ENCODE results near the gene RGS3. TPM values are rescaled to one million over a fixed set of nuclear protein-coding genes. Genes with fewer than 3 reads are reported as not detected.

Gene RGS3
- total RNA-seq, 4 donors from 2014 or later, result 43.0 to 66.2 (median 55.6) TPM

DNA sequence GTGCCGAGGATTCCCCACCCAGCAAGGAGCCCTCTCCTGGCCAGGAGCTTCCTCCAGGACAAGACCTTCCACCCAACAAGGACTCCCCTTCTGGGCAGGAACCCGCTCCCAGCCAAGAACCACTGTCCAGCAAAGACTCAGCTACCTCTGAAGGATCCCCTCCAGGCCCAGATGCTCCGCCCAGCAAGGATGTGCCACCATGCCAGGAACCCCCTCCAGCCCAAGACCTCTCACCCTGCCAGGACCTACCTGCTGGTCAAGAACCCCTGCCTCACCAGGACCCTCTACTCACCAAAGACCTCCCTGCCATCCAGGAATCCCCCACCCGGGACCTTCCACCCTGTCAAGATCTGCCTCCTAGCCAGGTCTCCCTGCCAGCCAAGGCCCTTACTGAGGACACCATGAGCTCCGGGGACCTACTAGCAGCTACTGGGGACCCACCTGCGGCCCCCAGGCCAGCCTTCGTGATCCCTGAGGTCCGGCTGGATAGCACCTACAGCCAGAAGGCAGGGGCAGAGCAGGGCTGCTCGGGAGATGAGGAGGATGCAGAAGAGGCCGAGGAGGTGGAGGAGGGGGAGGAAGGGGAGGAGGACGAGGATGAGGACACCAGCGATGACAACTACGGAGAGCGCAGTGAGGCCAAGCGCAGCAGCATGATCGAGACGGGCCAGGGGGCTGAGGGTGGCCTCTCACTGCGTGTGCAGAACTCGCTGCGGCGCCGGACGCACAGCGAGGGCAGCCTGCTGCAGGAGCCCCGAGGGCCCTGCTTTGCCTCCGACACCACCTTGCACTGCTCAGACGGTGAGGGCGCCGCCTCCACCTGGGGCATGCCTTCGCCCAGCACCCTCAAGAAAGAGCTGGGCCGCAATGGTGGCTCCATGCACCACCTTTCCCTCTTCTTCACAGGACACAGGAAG is 120.2 kb downstream of the RGS3 start:
- Histone ChIP-seq H3K27me3 (no peaks in the 10 kb centered on the region), H3K4me1 (peaks cover 44 to 72% of the 10 kb centered on the region in 2 donors), H3K9me3 (no peaks in the 10 kb centered on the region), H3K4me3 (replicated peaks in 1 of 3) (no peak overlapping the region), H3K36me3 (peaks cover 16 to 25% of the 10 kb centered on the region in 2 donors), H3K27ac (peak overlapping the region in 2 of 3 donors; percentile 96 to 97)
- TF ChIP-seq, protein P1, sequence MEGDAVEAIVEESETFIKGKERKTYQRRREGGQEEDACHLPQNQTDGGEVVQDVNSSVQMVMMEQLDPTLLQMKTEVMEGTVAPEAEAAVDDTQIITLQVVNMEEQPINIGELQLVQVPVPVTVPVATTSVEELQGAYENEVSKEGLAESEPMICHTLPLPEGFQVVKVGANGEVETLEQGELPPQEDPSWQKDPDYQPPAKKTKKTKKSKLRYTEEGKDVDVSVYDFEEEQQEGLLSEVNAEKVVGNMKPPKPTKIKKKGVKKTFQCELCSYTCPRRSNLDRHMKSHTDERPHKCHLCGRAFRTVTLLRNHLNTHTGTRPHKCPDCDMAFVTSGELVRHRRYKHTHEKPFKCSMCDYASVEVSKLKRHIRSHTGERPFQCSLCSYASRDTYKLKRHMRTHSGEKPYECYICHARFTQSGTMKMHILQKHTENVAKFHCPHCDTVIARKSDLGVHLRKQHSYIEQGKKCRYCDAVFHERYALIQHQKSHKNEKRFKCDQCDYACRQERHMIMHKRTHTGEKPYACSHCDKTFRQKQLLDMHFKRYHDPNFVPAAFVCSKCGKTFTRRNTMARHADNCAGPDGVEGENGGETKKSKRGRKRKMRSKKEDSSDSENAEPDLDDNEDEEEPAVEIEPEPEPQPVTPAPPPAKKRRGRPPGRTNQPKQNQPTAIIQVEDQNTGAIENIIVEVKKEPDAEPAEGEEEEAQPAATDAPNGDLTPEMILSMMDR (IDR thresholded peaks at IDR 0.05), result no peak
- no peak for TF ChIP-seq POLR2A (IDR thresholded peaks at IDR 0.05)
- DNase-seq, result no peak
- intact Hi-C loops (cut with DNase I), result no loop called here
- 96% methylated on average over 29 to 31 of the region's 31 CpGs for WGBS, 2 donors

DNA sequence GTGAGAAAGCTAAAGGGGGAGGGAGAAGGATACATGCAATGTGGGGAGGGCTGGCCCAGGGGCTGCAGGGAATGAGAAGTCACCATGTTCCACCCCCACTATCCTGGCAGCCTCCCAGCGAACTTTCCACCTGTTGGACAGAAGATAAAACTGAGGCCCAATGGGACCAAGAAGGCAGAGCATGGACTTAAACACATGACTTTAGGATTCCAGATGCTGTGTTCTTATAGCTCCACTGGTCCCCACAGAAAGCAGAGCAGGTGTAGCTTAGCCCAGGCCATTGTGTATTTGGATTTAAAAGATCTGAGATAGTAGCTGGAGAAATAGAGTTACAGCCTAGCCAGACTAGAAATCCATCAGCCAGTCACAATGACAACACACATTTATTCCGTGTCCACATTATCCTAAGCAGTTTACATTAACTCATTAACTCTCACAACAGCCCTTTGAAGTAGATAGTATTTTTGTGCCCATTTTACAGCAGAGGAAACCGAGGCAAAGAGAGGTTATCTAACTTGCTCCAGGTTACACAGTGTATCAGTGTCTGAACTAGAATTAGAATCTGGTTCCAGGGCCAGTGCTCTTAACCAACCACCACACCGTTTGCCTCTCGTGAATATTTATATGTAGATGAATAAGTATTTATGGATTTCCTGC is 121.0 kb downstream of the RGS3 start:
- TF ChIP-seq, protein P1 (IDR thresholded peaks at IDR 0.05), result no peak
- TF ChIP-seq POLR2A (IDR thresholded peaks at IDR 0.05), result no peak
- H3K36me3 ChIP-seq, result peaks cover 16 to 25% of the 10 kb centered on the region in 2 donors
- no peak for DNase-seq
- H3K4me1 ChIP-seq, result peaks cover 41 to 64% of the 10 kb centered on the region in 2 donors
- H3K27me3 ChIP-seq, result no peaks in the 10 kb centered on the region
- H3K9me3 ChIP-seq, result no peaks in the 10 kb centered on the region
- intact Hi-C loops (cut with DNase I), result no loop called here
- H3K27ac ChIP-seq, result no peak overlapping the region
- H3K4me3 ChIP-seq (replicated peaks in 1 of 3), result no peak overlapping the region
- 91 to 96% methylated on average over 5 of the region's 5 CpGs for WGBS, 2 donors

DNA sequence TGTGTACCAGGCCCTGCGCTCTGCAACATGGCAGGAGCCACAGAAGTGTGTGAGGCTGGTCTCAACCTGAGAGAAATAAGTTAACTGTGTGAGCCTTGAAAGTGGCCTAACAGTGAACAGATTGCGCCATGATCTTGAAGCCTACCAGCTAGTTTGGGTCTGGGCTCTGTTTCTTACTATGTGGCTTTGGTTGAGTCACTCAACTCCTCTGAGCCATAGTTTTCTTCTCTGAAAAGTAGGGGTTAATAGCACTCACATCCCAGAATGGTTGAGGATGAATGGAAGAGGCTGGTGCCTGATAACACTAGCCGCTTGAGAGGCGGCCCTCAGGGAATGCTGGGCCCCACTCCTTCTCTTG is 121.5 kb downstream of the RGS3 start:
- 88 to 95% methylated on average over 4 of the region's 4 CpGs for WGBS, 2 donors
- no peaks in the 10 kb centered on the region for H3K9me3 ChIP-seq
- H3K4me3 ChIP-seq (replicated peaks in 1 of 3), result no peak overlapping the region
- DNase-seq, result no peak
- intact Hi-C loops (cut with DNase I), result no loop called here
- H3K27ac ChIP-seq, result no peak overlapping the region
- TF ChIP-seq POLR2A (IDR thresholded peaks at IDR 0.05), result no peak
- TF ChIP-seq, protein P1 (IDR thresholded peaks at IDR 0.05), result no peak
- H3K36me3 ChIP-seq, result peaks cover 16 to 25% of the 10 kb centered on the region in 2 donors
- no peaks in the 10 kb centered on the region for H3K27me3 ChIP-seq
- H3K4me1 ChIP-seq, result peaks cover 36 to 59% of the 10 kb centered on the region in 2 donors

DNA sequence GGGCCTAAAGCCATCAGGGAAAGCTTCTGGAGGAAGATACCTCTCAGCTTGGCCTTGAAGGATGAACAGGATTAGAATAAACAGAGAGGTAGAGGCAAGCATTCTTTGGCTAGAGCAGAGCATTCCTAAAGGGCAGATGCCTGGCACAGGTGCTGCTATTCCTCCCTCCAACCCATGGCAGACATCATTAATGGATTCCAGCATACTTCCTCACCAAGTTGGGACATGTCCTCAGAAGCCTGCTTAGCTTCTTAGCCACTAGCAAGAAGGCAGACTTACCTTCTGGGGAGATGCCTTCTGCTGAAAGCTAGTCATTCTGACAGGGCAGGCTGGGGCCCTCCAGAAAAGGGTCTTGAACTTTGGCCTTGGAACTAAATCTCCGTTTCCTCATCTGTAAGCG is 122.0 kb downstream of the RGS3 start:
- 93 to 100% methylated on average over 2 of the region's 2 CpGs for WGBS, 2 donors
- H3K36me3 ChIP-seq, result peaks cover 16 to 25% of the 10 kb centered on the region in 2 donors
- no peak overlapping the region for H3K4me3 ChIP-seq (replicated peaks in 1 of 3)
- intact Hi-C loops (cut with DNase I), result no loop called here
- peaks cover 31 to 54% of the 10 kb centered on the region in 2 donors for H3K4me1 ChIP-seq
- H3K27ac ChIP-seq, result no peak overlapping the region
- DNase-seq, result no peak
- no peaks in the 10 kb centered on the region for H3K9me3 ChIP-seq
- TF ChIP-seq POLR2A (IDR thresholded peaks at IDR 0.05), result no peak
- TF ChIP-seq, protein P1 (IDR thresholded peaks at IDR 0.05), result no peak
- H3K27me3 ChIP-seq, result no peaks in the 10 kb centered on the region

All from thyroid gland (tissue), 4 donors.